HEK293T (cell line): Measurements from ENCODE around the gene DAP.

Experiments used
- BHLHE40 ChIP-seq: fragments of 450-650 bp; IDR thresholded peaks from 2 replicates; pipeline ENCODE4 v1.6.1; 2016; ENCODE audit warnings: mild to moderate bottlenecking, moderate library complexity, borderline replicate concordance
- FOXA1 ChIP-seq: fragments of 450-650 bp; IDR thresholded peaks from 2 replicates; pipeline ENCODE4 v1.6.1; 2016; ENCODE audit warnings: mild to moderate bottlenecking
- FOXK2 ChIP-seq: fragments of 450-650 bp; IDR thresholded peaks from 2 replicates; pipeline ENCODE4 v1.6.1; 2016; ENCODE audit warnings: mild to moderate bottlenecking
- FOXM1 ChIP-seq: fragments of 450-650 bp; IDR thresholded peaks from 2 replicates; pipeline ENCODE4 v1.6.1; 2017; ENCODE audit warnings: mild to moderate bottlenecking, borderline replicate concordance
- HDGF ChIP-seq: fragments of 450-650 bp; IDR thresholded peaks from 2 replicates; pipeline ENCODE4 v1.6.1; 2017; ENCODE audit warnings: antibody characterized with exemption, borderline replicate concordance
- NFRKB ChIP-seq: fragments of 450-650 bp; IDR thresholded peaks from 2 replicates; pipeline ENCODE4 v1.6.1; 2016; ENCODE audit warnings: mild to moderate bottlenecking, moderate library complexity
- PKNOX1 ChIP-seq: fragments of 450-650 bp; IDR thresholded peaks from 2 replicates; pipeline ENCODE4 v1.6.1; 2016
- SP1 ChIP-seq: fragments of 450-650 bp; IDR thresholded peaks from 2 replicates; pipeline ENCODE4 v1.6.1; 2017
- SUZ12 ChIP-seq: fragments of 450-650 bp; IDR thresholded peaks from 2 replicates; pipeline ENCODE4 v1.6.1; 2016; ENCODE audit warnings: mild to moderate bottlenecking
- TARDBP ChIP-seq: fragments of 450-650 bp; IDR thresholded peaks from 2 replicates; pipeline ENCODE4 v1.6.1; 2016

- TF ChIP-seq BHLHE40 (no peak), SP1 (no peak), NFRKB (no peak), FOXK2 (no peak), TARDBP (no peak), SUZ12 (no peak), PKNOX1 (no peak), FOXM1 (no peak), FOXA1 (no peak), HDGF (no peak)
Observed at GRCh38 chr5:10744681-10745080, 16.4 kb downstream of the DAP start.
